ENCODE results near the gene CHCHD1. TPM values are rescaled to one million over a fixed set of nuclear protein-coding genes. Genes with fewer than 3 reads are reported as not detected.

The CHCHD1 gene
- total and polyA plus RNA-seq, 3 donors from 2014 or later = 27.9 to 37.4 (median 31.3) TPM

- Histone ChIP-seq H3K4me3 (peak overlapping the region; percentile 73 to 92), H3K36me3 (ENCODE audit: low read depth, missing control alignments) (no peaks in the 10 kb centered on the region), H3K9me3 (no peaks in the 10 kb centered on the region), H3K27me3 (no peaks in the 10 kb centered on the region), H3K27ac (peak overlapping the region; percentile 95 to 96), H3K4me1 (peaks cover 22% of the 10 kb centered on the region)
- TF ChIP-seq POLR2A (IDR thresholded peaks at IDR 0.05) = peak; percentile 42
- TF ChIP-seq, protein P1, sequence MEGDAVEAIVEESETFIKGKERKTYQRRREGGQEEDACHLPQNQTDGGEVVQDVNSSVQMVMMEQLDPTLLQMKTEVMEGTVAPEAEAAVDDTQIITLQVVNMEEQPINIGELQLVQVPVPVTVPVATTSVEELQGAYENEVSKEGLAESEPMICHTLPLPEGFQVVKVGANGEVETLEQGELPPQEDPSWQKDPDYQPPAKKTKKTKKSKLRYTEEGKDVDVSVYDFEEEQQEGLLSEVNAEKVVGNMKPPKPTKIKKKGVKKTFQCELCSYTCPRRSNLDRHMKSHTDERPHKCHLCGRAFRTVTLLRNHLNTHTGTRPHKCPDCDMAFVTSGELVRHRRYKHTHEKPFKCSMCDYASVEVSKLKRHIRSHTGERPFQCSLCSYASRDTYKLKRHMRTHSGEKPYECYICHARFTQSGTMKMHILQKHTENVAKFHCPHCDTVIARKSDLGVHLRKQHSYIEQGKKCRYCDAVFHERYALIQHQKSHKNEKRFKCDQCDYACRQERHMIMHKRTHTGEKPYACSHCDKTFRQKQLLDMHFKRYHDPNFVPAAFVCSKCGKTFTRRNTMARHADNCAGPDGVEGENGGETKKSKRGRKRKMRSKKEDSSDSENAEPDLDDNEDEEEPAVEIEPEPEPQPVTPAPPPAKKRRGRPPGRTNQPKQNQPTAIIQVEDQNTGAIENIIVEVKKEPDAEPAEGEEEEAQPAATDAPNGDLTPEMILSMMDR (IDR thresholded peaks at IDR 0.05) = peak in 1 of 3 experiments; percentile 17
- 0 to 2% methylated on average over 11 to 88 of the region's 101 CpGs for WGBS, 2 donors
- peak; percentile 80 for DNase-seq
- intact Hi-C loops (cut with DNase I; ENCODE audit: low total_unique reads) = no loop called here
Observed at GRCh38 chr10:73772281-73773151, 9.3 kb upstream of the CHCHD1 start.

DNA sequence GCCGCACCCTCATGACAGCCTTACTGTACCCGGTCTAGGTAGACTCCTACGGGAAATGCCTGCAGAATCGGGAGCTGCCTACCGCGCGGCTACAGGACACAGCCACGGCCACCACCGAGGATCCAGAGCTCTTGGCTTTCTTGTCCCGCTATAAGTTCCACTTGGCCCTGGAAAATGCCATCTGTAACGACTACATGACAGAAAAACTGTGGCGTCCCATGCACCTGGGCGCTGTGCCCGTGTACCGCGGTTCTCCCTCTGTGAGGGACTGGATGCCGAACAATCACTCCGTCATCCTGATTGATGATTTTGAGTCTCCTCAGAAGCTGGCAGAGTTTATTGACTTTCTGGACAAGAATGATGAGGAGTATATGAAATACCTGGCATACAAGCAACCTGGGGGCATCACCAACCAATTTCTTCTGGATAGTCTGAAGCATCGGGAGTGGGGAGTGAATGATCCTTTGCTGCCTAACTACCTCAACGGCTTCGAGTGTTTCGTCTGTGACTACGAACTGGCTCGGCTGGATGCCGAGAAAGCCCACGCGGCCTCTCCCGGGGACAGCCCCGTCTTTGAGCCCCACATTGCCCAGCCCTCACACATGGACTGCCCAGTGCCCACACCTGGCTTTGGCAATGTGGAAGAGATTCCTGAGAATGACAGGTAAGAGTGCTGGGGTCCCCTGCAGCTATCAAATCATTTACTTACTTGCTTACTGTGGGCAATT, 8.5 kb upstream of the CHCHD1 start:
- intact Hi-C loops (cut with DNase I; ENCODE audit: low total_unique reads) = no loop called here
- no peak for DNase-seq
- Histone ChIP-seq H3K27me3 (no peaks in the 10 kb centered on the region), H3K9me3 (no peaks in the 10 kb centered on the region), H3K4me1 (peaks cover 22% of the 10 kb centered on the region), H3K27ac (peak overlapping the region; percentile 95 to 96), H3K4me3 (peak overlapping the region; percentile 73 to 92), H3K36me3 (ENCODE audit: low read depth, missing control alignments) (no peaks in the 10 kb centered on the region)
- TF ChIP-seq, protein P1 (IDR thresholded peaks at IDR 0.05) = no peak
- no peak for TF ChIP-seq POLR2A (IDR thresholded peaks at IDR 0.05)
- 0 to 1% methylated on average over 20 to 29 of the region's 29 CpGs for WGBS, 2 donors

DNA sequence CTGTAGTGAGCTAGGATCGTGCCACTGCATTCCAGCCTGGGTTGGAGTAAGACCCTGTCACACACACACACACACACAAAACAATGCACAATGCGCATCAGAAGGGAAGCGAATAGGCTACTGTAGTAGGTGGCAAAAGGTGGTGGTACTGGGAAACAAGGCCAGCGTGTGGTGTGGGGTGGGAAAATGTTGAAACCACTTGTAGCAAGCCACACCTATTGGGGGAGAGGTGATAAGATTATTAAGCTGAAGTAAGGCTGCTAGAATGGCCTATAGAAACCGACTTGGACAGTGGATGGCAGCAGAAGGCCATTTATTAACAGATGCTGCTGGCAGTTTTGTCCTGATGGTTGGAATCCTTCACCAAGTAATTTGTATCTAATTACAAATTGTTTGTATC, 7.2 kb upstream of the CHCHD1 start:
- no peak overlapping the region for H3K27ac ChIP-seq
- 31 to 45% methylated on average over 5 of the region's 5 CpGs for WGBS, 2 donors
- no peaks in the 10 kb centered on the region for H3K36me3 ChIP-seq (ENCODE audit: low read depth, missing control alignments)

GRCh38 chr10:73779018-73779417, 2.8 kb upstream of the CHCHD1 start:
- WGBS, 2 donors = 92% methylated on average over 5 of the region's 5 CpGs
- H3K4me3 ChIP-seq = no peak overlapping the region
- TF ChIP-seq, protein P1 (IDR thresholded peaks at IDR 0.05) = no peak
- no peak for TF ChIP-seq POLR2A (IDR thresholded peaks at IDR 0.05)
- no peaks in the 10 kb centered on the region for H3K27me3 ChIP-seq
- H3K4me1 ChIP-seq = peaks cover 18% of the 10 kb centered on the region
- DNase-seq = no peak
- H3K36me3 ChIP-seq (ENCODE audit: low read depth, missing control alignments) = no peaks in the 10 kb centered on the region
- intact Hi-C loops (cut with DNase I; ENCODE audit: low total_unique reads) = no loop called here
- no peak overlapping the region for H3K27ac ChIP-seq
- no peaks in the 10 kb centered on the region for H3K9me3 ChIP-seq

More for the DNA sequence above, 7.2 kb upstream of the CHCHD1 start:
- Histone ChIP-seq H3K4me3 (no peak overlapping the region), H3K9me3 (no peaks in the 10 kb centered on the region), H3K27me3 (no peaks in the 10 kb centered on the region), H3K4me1 (peaks cover 22% of the 10 kb centered on the region)
- DNase-seq = no peak
- intact Hi-C loops (cut with DNase I; ENCODE audit: low total_unique reads) = no loop called here
- TF ChIP-seq, protein P1 (IDR thresholded peaks at IDR 0.05) = no peak
- TF ChIP-seq POLR2A (IDR thresholded peaks at IDR 0.05) = no peak
